Posterior cingulate gyrus (tissue), 11 donors: ENCODE measurements around the gene PGLYRP4.
"Not testable (repeated sequence)": the region's sequence is repeated elsewhere in the genome, so short reads cannot be mapped to it uniquely, and the experiment has no call there.

ENCODE experiments used
- DNase-seq, 10 donors: peaks; one replicate each; pipeline versions ENCODE4 v3.0.0 to v3.0.0-alpha.2; 2020 to 2021; ENCODE audit warnings: mixed read lengths in 3 of 10
- intact Hi-C: fragments of 100-400 bp; cut with DNase I; formaldehyde crosslinking; loops from one replicate; pipeline ENCODE4 v1.15.1; 2023

PGLYRP4 gene

GRCh38 chr1:153342178-153342577 lies 6.5 kb downstream of the PGLYRP4 start:
- DNase-seq: no peak
- intact Hi-C loops: no loop called here

- intact Hi-C loops: no loop called here
These were observed 7.2 kb downstream of the PGLYRP4 start for GRCh38 chr1:153341431-153341934.

GRCh38 chr1:153340356-153340755 lies 8.3 kb downstream of the PGLYRP4 start:
- no peak for DNase-seq
- intact Hi-C loops: no loop called here

More at GRCh38 chr1:153341431-153341934, 7.2 kb downstream of the PGLYRP4 start:
- DNase-seq: no peak

- DNase-seq: no peak
- intact Hi-C loops: no loop called here
These were observed 8.8 kb downstream of the PGLYRP4 start for GRCh38 chr1:153339802-153340201.

- no peak for DNase-seq
- intact Hi-C loops: no loop called here
These were observed 10.4 kb downstream of the PGLYRP4 start for GRCh38 chr1:153337980-153338853.

GRCh38 chr1:153336650-153337049 lies 12.0 kb downstream of the PGLYRP4 start:
- intact Hi-C loops: no loop called here
- DNase-seq: no peak

- DNase-seq: no peak
- intact Hi-C loops: no loop called here
These were observed 14.7 kb downstream of the PGLYRP4 start for GRCh38 chr1:153333902-153334301.

GRCh38 chr1:153324912-153325311 lies 23.7 kb downstream of the PGLYRP4 start:
- intact Hi-C loops: no loop called here
- no peak for DNase-seq

GRCh38 chr1:153322568-153322967 lies 26.1 kb downstream of the PGLYRP4 start:
- no peak for DNase-seq
- intact Hi-C loops: no loop called here

GRCh38 chr1:153318145-153318544 lies 30.5 kb downstream of the PGLYRP4 start:
- intact Hi-C loops, DNase-seq: not testable (repeated sequence)

GRCh38 chr1:153316013-153316412 lies 32.6 kb downstream of the PGLYRP4 start:
- DNase-seq, intact Hi-C loops: not testable (repeated sequence)

- intact Hi-C loops, DNase-seq: not testable (repeated sequence)
These were observed 34.3 kb downstream of the PGLYRP4 start for GRCh38 chr1:153314388-153314787.

- DNase-seq: no peak
- intact Hi-C loops: no loop called here
These were observed 35.4 kb downstream of the PGLYRP4 start for GRCh38 chr1:153313288-153313687.

- peak in 1 of 10 donors; percentile 32 for DNase-seq
- intact Hi-C loops: no loop called here
These were observed 36.0 kb downstream of the PGLYRP4 start, which contains the start of gene PGLYRP3 for GRCh38 chr1:153312570-153313186. Gene PGLYRP3, minus strand, starts transcription at chr1:153312952. Its CDS starts 2,287 bp downstream, at chr1:153310665.

GRCh38 chr1:153310526-153310925 lies 38.1 kb downstream of the PGLYRP4 start:
- intact Hi-C loops: no loop called here
- no peak for DNase-seq

- intact Hi-C loops: no loop called here
These were observed 39.2 kb downstream of the PGLYRP4 start for GRCh38 chr1:153309441-153309840.

GRCh38 chr1:153308540-153308939 lies 40.1 kb downstream of the PGLYRP4 start:
- no peak for DNase-seq
- intact Hi-C loops: no loop called here

More at GRCh38 chr1:153309441-153309840, 39.2 kb downstream of the PGLYRP4 start:
- DNase-seq: peak in 1 of 10 donors; percentile 50

- intact Hi-C loops: no loop called here
- DNase-seq: no peak
These were observed 41.4 kb downstream of the PGLYRP4 start for GRCh38 chr1:153307221-153307600.

GRCh38 chr1:153306303-153307220 lies 42.1 kb downstream of the PGLYRP4 start:
- intact Hi-C loops: no loop called here
- DNase-seq: peak in 1 of 10 donors; percentile 67

GRCh38 chr1:153305682-153306081 lies 43.0 kb downstream of the PGLYRP4 start:
- intact Hi-C loops: no loop called here
- DNase-seq: no peak
